Measurements from ENCODE around the gene SCYL1.
"Not testable (repeated sequence)": the region's sequence is repeated elsewhere in the genome, so short reads cannot be mapped to it uniquely, and the experiment has no call there.

The SCYL1 gene

GRCh38 chr11:65559951-65560537, 35.2 kb downstream of the SCYL1 start:
- TF ChIP-seq MAX (IDR thresholded peaks at IDR 0.05; ENCODE audit: low read depth, low read length), result no peak
- no peak for TF ChIP-seq POLR2A (IDR thresholded peaks at IDR 0.05; ENCODE audit: extremely low read depth, insufficient read length)
- no peak for TF ChIP-seq CTCF (IDR thresholded peaks at IDR 0.05; ENCODE audit: low read depth, low read length)
- TF ChIP-seq MYC (IDR thresholded peaks at IDR 0.05; ENCODE audit: low read depth, low read length), result no peak
- DNase-seq (ENCODE audit: low read depth), result no peak
- no peak overlapping the region for H3K4me3 ChIP-seq (ENCODE audit: low read depth, low read length)

- DNase-seq (ENCODE audit: low read depth), result no peak
- H3K4me3 ChIP-seq (ENCODE audit: low read depth, low read length), result no peak overlapping the region
- TF ChIP-seq CTCF (IDR thresholded peaks at IDR 0.05; ENCODE audit: low read depth, low read length) (no peak), MAX (IDR thresholded peaks at IDR 0.05; ENCODE audit: low read depth, low read length) (no peak), MYC (IDR thresholded peaks at IDR 0.05; ENCODE audit: low read depth, low read length) (no peak), POLR2A (IDR thresholded peaks at IDR 0.05; ENCODE audit: extremely low read depth, insufficient read length) (no peak)
These were observed 35.9 kb downstream of the SCYL1 start for GRCh38 chr11:65560555-65561418.

- no peak overlapping the region for H3K4me3 ChIP-seq (ENCODE audit: low read depth, low read length)
- TF ChIP-seq CTCF (IDR thresholded peaks at IDR 0.05; ENCODE audit: low read depth, low read length) (no peak), POLR2A (IDR thresholded peaks at IDR 0.05; ENCODE audit: extremely low read depth, insufficient read length) (no peak), MYC (IDR thresholded peaks at IDR 0.05; ENCODE audit: low read depth, low read length) (no peak), MAX (IDR thresholded peaks at IDR 0.05; ENCODE audit: low read depth, low read length) (no peak)
- no peak for DNase-seq (ENCODE audit: low read depth)
These were observed 37.1 kb downstream of the SCYL1 start for GRCh38 chr11:65562020-65562419.

- DNase-seq (ENCODE audit: low read depth), result no peak
- H3K4me3 ChIP-seq (ENCODE audit: low read depth, low read length), result no peak overlapping the region
- TF ChIP-seq POLR2A (IDR thresholded peaks at IDR 0.05; ENCODE audit: extremely low read depth, insufficient read length) (no peak), MYC (IDR thresholded peaks at IDR 0.05; ENCODE audit: low read depth, low read length) (no peak), MAX (IDR thresholded peaks at IDR 0.05; ENCODE audit: low read depth, low read length) (no peak), CTCF (IDR thresholded peaks at IDR 0.05; ENCODE audit: low read depth, low read length) (no peak)
These were observed 37.9 kb downstream of the SCYL1 start for GRCh38 chr11:65562788-65563187.

GRCh38 chr11:65563601-65564000, 38.7 kb downstream of the SCYL1 start:
- H3K4me3 ChIP-seq (ENCODE audit: low read depth, low read length), result no peak overlapping the region
- no peak for TF ChIP-seq MYC (IDR thresholded peaks at IDR 0.05; ENCODE audit: low read depth, low read length)
- TF ChIP-seq CTCF (IDR thresholded peaks at IDR 0.05; ENCODE audit: low read depth, low read length), result no peak
- TF ChIP-seq POLR2A (IDR thresholded peaks at IDR 0.05; ENCODE audit: extremely low read depth, insufficient read length), result no peak
- TF ChIP-seq MAX (IDR thresholded peaks at IDR 0.05; ENCODE audit: low read depth, low read length), result no peak
- DNase-seq (ENCODE audit: low read depth), result no peak

GRCh38 chr11:65564879-65565559, 40.1 kb downstream of the SCYL1 start:
- DNase-seq (ENCODE audit: low read depth); H3K4me3 ChIP-seq (ENCODE audit: low read depth, low read length): not testable (repeated sequence)

Data from NB4 (cell line).